D341Med (cell line): Measurements from ENCODE around the gene FLOT2.
"Not testable (repeated sequence)": the region's sequence is repeated elsewhere in the genome, so short reads cannot be mapped to it uniquely, and the experiment has no call there.

Experiments used
- DNase-seq: peaks from one replicate; pipeline ENCODE4 v3.0.0; 2012; ENCODE audit warnings: low spot score

FLOT2 gene

DNA sequence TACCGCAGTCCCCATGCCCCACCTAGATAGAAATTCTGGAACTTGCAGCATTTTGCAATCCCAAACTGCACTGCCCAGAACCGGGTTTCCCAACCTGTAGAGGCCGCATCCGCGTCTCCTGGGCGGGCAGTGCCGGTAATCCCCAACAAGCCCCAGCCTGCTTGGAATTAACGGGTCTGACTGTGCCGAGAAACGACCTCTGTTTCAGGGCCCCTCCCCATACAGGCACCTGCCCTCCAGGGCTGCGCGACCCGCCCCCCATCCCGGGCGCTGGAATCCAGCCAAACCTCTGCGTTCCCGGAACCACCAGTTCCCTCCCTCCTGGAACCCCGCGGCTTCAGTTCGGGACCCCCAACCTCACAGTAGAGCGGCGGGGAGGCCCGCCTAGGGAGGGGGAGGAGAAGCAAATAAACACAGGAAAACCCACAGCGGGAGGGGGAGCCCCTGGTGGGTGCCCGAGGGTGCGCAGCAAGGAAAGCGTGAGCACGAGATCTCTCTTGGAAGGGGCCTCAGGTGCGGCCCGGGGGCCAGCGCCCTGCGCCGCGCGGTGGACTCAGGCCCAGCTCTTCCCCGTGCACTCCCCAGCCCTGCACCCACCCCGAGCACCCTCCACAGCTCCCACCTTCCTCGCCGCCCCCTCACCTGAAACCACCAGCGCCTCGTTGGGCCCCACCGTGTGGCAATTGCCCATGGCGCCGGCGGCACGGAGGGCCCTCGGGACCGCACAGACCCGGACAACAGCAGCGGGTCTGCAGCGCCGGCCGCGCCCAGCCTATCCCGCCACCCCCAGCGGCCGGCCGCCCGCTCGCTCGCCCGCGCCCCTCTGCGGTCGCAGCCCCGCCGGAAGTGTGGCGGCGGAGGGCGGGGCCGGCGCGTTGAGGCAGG, at the start of gene FLOT2:
Gene FLOT2 (minus strand): TSS at position 850 of the 885 bp plus-strand sequence. CDS start 159 bp downstream, at position 691.
- DNase-seq, result peak; percentile 93

DNA sequence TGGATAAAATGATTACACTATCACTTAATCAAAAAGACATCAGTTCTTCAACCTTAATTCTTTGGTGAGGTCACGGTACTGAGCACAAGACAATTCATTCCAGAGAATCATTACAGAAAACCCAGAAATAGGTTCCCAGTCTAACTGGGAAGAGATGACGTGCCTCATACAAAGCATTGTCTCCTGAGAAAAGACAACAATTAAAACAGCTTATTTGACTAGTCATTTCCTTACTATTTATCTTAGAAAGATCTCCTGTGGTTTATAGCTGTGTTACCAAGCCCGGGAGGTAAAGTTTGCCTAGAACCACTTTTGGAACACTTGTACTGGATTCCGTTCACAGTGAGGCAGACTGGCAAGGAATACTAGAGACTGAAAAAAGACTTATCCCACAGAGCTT, 48.7 kb upstream of the FLOT2 start:
- DNase-seq, result no peak

GRCh38 chr17:28944862-28945741, 47.6 kb upstream of the FLOT2 start:
- no peak for DNase-seq

- DNase-seq, result no peak
Measured at GRCh38 chr17:28944343-28944742, 46.8 kb upstream of the FLOT2 start.

- no peak for DNase-seq
Measured at GRCh38 chr17:28942925-28943324, 45.4 kb upstream of the FLOT2 start.

DNA sequence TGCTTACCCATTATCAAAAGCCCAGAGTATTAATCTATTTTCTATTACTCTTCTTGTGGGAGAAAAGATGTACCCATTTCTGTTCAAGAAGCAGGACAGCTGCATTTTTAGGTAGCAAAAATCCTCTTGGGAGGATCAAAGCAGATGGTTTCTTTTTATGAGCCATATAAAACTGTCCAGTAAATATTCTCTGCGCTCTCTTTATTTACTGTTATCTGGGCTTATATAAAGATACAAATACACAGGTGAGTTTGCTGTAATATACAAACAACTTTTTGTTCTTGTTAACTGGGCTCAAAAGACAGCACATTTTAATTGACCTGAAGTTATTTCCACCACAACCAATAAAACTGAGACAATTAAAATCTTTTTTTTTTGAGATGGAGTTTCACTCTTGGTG, 43.7 kb upstream of the FLOT2 start:
- DNase-seq, result no peak

DNA sequence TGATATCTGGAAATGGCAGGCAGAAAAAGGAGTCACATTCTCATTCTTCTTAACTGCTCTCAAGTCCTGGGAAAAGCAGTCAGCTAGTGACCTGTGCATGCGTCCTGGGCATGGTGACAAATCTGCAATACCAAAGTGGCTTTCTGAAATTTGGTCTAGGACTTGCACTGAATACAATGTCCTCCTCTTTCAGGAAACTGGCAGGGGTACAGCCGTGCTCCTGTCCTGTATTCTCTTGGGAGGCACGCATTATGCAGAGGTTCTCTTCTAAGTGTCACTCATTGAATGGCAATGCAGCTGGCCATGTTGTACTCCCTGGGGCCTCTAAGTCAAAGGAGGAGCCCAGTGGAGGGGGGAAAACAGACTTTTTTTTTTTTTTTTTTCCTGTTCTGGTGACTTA, 43.1 kb upstream of the FLOT2 start:
- DNase-seq, result peak; percentile 62

- DNase-seq, result no peak
Measured at GRCh38 chr17:28940142-28940541, 42.6 kb upstream of the FLOT2 start.

GRCh38 chr17:28938552-28938951, 41.0 kb upstream of the FLOT2 start:
- DNase-seq, result no peak

GRCh38 chr17:28937044-28937729, 39.7 kb upstream of the FLOT2 start:
- no peak for DNase-seq

- no peak for DNase-seq
Measured at GRCh38 chr17:28935744-28936460, 38.4 kb upstream of the FLOT2 start.

DNA sequence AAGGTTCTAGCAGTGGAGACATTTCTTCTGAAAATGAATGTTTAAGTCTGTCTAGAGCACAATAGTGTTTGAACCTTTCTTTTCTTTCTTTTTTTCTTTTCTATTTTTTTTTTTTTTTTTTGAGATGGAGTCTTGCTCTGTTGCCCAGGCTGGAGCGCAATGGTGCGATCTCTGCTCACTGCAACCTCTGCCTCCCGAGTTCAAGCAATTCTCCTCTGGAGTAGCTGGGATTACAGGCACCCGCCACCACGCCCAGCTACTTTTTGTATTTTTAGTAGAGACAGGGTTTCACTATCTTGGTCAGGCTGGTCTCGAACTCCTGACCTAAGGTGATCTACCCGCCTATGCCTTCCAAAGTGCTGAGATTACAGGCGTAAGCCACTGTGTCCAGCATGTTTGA, 37.0 kb upstream of the FLOT2 start:
- not testable (repeated sequence) for DNase-seq

DNA sequence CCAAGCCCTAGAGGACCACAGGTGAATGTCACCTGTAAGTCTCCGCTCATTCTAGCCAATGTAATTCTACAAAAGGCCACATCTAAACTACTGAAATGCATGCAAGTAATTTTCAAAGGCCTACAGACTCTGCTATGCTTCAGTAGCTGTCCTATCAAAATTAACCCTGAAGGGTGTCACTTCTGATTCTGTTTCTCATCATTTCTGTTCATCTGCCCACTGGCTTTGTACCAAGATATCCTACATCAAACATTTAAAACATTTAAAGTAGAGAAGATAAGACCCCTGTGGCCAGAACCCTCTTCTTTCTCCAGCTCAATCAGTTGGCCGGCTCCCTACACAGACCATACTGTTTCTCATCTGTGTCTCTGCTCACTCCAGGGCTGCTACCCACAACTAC, 32.3 kb upstream of the FLOT2 start:
- DNase-seq, result no peak

DNA sequence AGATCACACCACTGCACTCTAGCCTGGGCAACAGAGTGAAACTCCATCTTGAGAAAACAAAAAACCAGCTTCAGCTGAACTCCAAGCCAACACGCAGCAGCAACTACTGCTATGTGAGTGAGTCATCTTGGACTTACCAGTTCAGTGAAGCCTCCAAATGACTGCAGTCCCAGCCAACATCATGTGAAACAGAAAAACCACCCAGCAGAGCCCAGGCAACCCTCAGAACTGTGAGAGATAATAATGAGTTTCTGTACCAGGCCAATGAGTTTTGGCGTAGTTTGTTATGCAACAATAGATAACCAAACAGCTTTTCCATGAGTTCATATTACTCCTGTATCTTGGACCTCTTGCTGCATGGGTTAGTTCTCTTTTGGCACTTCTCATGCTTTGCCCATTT, 30.5 kb upstream of the FLOT2 start:
- no peak for DNase-seq

DNA sequence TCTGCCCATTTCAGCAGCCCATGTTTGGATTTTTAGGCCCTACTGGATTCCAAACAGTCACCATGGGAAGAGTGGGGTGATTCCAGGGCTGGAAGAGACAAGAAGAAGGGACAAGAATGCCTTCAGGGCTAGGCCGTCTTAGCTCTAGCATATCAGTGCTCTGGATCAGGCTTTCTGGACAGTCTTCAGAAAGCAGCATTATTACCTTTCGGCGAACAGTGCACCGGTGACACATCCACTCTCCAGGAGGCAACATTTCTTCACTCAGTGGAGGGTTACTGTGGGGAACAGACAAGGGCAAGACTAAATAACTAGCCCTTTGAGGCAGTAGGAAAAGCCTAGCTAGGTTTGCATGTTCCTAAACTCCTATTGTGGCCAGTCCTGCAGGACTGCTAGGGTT, 29.3 kb upstream of the FLOT2 start:
- DNase-seq, result no peak

DNA sequence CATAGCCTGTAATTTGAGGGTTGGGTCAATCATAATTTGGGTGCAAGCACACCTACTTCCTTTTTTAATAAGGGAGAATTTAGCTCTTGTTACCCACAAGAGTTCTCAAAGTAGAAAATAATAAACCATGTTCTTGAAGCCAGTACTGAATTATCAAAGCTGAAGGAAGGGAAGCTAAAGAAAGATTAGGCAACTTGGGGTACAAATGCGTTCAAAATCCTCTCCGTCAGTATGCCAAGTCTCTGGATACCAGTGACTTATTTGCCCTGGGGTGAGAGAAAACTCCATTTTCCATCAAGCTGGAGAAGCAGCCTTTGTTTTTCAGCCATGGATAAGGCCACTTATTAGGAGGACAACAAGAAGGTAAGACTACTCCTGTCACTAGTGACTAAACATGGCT, 28.8 kb upstream of the FLOT2 start:
- DNase-seq, result no peak

- no peak for DNase-seq
Measured at GRCh38 chr17:28925912-28926365, 28.4 kb upstream of the FLOT2 start.

DNA sequence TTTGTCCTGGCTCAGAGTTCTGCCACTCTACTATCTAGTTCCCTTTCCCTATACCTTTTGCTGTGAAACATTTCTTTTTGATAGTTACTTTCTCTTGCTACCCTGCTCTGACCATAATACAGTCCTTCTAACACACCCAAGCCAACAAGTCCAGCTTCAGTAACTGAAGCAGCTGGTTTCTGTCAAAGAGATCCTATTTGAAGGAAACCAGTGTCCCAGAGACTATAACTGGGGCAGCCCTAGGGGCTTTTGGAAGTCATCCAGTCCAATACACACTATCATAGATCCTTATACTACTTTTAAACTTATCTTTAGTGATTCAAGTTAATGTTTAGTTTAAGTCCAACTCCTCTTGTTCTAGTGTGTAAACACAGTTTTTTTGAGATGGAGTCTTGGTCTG, 22.7 kb upstream of the FLOT2 start:
- DNase-seq, result no peak

- no peak for DNase-seq
Measured at GRCh38 chr17:28918295-28918694, 20.8 kb upstream of the FLOT2 start.

- no peak for DNase-seq
Measured at GRCh38 chr17:28917465-28917864, 19.9 kb upstream of the FLOT2 start.

- no peak for DNase-seq
Measured at GRCh38 chr17:28917029-28917428, 19.5 kb upstream of the FLOT2 start.
